ENCODE data around the gene FAM13A. TPM values are rescaled to one million over a fixed set of nuclear protein-coding genes. Genes with fewer than 3 reads are reported as not detected.

The FAM13A gene
- total and polyA plus RNA-seq, 2 of the 8 experiments (the other 6 are each of a cell fraction or from before 2014, with no cell fraction given) = 7.1 to 16.5 TPM

- no peak for TF ChIP-seq CTCF (IDR thresholded peaks at IDR 0.05; ENCODE audit: control extremely low read depth in 1 of 3, insufficient read depth in 1 of 3, low read depth in 1 of 3, low read length in 3 of 3)
- TF ChIP-seq SP2 (IDR thresholded peaks at IDR 0.05; ENCODE audit: low read length) = no peak
- no peak for TF ChIP-seq TEAD4 (IDR thresholded peaks at IDR 0.05; ENCODE audit: low read depth, low read length)
- TF ChIP-seq PHF8 (conservative IDR thresholded peaks at IDR 0.05; ENCODE audit: low read depth, low read length) = no peak
These were observed 253.3 kb downstream of the FAM13A start (continued) for GRCh38 chr4:88803600-88804096.

All from H1 (cell line).